Stimulated activated naive CD8-positive, alpha-beta T cell treated with anti-CD3 and anti-CD28 coated beads, Interleukin-15, Interleukin-2, amounts not matched to agents 100 ng/mL and 50 ng/mL, for 24 hours (primary cell): Measurements from ENCODE around the gene CELF5.

Source experiments
- H3K27ac Mint-ChIP-seq: one replicate; pipeline ENCODE4 v1.8.0; 2021; ENCODE audit warnings: mild to moderate bottlenecking, mixed read lengths
- H3K27me3 Mint-ChIP-seq: one replicate; pipeline ENCODE4 v1.8.0; 2021; ENCODE audit warnings: mixed read lengths
- H3K36me3 Mint-ChIP-seq: one replicate; pipeline ENCODE4 v1.8.0; 2021; ENCODE audit warnings: low read depth, mixed read lengths
- H3K4me1 Mint-ChIP-seq: one replicate; pipeline ENCODE4 v1.8.0; 2021; ENCODE audit warnings: low read depth, mixed read lengths
- H3K4me3 Mint-ChIP-seq: one replicate; pipeline ENCODE4 v1.8.0; 2021; ENCODE audit warnings: mild to moderate bottlenecking, mixed read lengths
- H3K9me3 Mint-ChIP-seq: one replicate; pipeline ENCODE4 v1.8.0; 2021; ENCODE audit warnings: mixed read lengths

Gene CELF5

GRCh38 chr19:3238066-3238561, 13.7 kb downstream of the CELF5 start:
- H3K4me3 Mint-ChIP-seq: no peak overlapping the region
- no peak overlapping the region for H3K27ac Mint-ChIP-seq
- H3K27me3 Mint-ChIP-seq: no peaks in the 10 kb centered on the region
- no peaks in the 10 kb centered on the region for H3K36me3 Mint-ChIP-seq
- no peaks in the 10 kb centered on the region for H3K9me3 Mint-ChIP-seq
- H3K4me1 Mint-ChIP-seq: no peaks in the 10 kb centered on the region

DNA sequence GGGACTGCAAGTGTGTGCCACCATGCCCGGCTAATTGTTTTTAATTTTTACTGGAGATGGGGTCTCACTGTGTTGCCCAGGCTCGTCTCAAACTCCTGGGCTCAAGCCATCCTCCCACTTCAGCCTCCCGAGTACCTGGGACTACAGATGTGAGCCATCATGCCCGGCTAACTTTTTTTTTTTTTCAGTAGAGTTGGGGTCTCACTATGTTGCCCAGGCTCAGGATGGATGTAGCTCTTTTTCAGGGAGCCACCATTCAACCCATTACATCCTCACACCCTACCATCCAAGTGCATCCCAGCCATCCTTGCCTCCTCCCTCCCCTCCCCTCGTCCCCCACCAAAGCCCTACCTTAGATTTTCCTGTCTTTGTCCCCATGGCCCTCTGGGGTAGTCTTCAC, 14.9 kb downstream of the CELF5 start:
- no peaks in the 10 kb centered on the region for H3K4me1 Mint-ChIP-seq
- no peaks in the 10 kb centered on the region for H3K36me3 Mint-ChIP-seq
- no peak overlapping the region for H3K4me3 Mint-ChIP-seq
- no peak overlapping the region for H3K27ac Mint-ChIP-seq
- no peaks in the 10 kb centered on the region for H3K9me3 Mint-ChIP-seq
- H3K27me3 Mint-ChIP-seq: no peaks in the 10 kb centered on the region

DNA sequence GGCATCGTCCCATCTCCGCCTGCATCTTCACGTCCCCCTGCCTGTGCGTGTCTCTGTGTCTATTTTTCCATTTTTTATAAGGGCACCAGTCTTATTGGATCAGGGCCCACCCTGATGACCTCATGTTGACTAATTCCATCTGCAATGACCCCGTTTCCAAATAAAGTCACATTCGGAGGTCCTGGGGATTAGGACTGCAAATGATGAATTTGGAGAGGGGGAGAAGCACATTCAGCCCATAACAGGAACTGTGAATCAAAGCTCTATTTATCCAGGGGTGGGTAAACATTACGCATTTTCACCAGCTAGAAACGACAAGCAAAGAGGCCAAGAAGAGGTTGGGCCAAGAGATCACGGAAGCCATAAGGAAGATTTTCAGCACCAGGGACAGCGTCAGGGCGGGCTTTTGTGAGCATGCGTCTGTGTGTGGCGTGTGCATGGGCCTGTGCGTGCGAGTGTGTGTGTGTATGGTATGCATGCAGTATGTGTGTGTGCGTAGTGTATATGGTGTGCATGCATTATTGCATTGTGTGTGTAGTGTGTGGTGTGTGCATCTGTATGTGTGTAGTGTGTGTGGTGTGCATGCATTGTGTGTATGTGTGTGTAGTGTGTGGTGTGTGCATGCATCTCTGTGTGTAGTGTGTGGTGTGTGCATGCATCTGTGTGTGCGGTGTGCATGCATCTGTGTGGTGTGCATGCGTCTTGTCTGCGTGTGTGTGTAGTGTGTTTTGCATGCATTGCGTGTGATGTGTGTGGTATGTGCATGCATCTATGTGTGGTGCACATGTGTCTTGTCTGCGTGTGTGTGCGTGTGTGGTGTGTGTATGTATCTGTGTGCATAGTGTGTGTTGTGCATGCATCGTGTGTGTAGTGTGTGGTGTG, 19.6 kb downstream of the CELF5 start:
- H3K27ac Mint-ChIP-seq: no peak overlapping the region
- H3K36me3 Mint-ChIP-seq: no peaks in the 10 kb centered on the region
- no peaks in the 10 kb centered on the region for H3K9me3 Mint-ChIP-seq
- H3K27me3 Mint-ChIP-seq: no peaks in the 10 kb centered on the region
- H3K4me3 Mint-ChIP-seq: no peak overlapping the region
- no peaks in the 10 kb centered on the region for H3K4me1 Mint-ChIP-seq

DNA sequence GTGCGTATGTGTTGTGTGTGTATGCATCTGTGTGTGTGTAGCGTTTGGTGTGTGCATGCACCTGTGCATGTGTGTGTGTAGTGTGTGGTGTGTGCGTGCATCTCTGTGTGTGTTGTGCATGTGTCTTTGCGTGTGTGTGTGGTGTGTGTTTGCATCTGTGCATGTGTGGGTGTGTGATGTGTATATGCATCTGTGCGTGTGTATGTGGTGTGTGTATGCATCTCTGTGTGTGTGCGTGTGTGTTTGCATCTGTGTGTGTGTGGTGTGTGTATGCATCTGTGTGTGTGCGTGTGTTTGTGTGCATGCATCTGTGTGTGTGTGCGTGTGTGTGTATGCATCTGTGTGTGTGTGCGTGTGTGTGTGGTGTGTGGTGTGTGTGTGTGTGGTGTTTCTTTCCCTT, 20.6 kb downstream of the CELF5 start:
- H3K27me3 Mint-ChIP-seq: no peaks in the 10 kb centered on the region
- no peak overlapping the region for H3K4me3 Mint-ChIP-seq
- no peak overlapping the region for H3K27ac Mint-ChIP-seq

DNA sequence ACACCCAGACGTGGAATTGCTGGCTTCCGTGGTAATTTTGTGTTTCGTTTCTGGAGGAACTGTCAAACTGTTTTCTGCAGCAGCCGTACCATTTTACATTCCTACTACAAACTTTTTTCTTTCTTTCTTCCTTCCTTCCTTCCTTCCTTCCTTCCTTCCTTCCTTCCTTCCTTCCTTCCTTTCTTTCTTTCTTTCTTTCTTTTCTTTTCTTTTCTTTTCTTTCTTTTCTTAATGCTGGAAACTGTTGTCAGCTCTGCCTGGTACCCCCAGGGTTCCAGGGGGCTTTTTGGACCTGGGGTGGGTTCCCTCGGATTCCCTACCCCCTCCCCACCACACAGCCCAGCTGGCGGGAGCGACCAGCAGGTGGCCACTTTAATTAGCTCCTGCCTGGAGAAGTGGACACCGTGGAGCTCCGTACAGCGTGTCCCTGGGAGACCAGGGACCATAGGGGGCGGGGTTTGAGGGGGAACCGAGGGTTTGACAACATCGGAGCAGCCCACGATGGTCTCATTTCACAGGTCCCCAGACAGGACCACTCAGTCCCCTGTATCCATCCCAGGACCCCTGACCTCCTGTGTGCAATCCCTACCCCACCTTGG, 24.4 kb downstream of the CELF5 start:
- Mint-ChIP-seq H3K27ac (no peak overlapping the region), H3K27me3 (peaks cover 13% of the 10 kb centered on the region), H3K4me3 (no peak overlapping the region), H3K36me3 (no peaks in the 10 kb centered on the region), H3K9me3 (peaks cover 4% of the 10 kb centered on the region), H3K4me1 (no peaks in the 10 kb centered on the region)

More for the DNA sequence above, 20.6 kb downstream of the CELF5 start:
- H3K4me1 Mint-ChIP-seq: no peaks in the 10 kb centered on the region
- no peaks in the 10 kb centered on the region for H3K36me3 Mint-ChIP-seq
- H3K9me3 Mint-ChIP-seq: no peaks in the 10 kb centered on the region

DNA sequence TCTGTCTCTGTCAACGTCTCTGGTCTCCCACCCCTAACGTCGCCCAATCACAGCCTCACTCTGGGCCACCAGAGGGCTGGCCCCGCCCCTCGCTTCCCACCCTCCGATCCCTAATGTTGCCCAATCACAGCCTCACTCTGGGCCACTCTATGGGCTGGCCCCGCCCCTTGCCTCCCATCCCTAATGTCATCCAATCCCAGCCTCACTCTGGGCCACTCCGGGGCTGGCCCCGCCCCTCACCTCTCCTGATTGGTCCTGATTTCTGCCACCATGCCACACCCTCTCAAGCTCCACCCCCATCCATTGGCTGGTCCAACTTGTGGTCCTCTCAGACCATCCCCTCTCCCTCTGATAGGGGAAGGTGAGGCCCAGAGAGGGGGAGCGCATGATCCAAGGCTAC, 24.9 kb downstream of the CELF5 start:
- peaks cover 7% of the 10 kb centered on the region for H3K9me3 Mint-ChIP-seq
- H3K27ac Mint-ChIP-seq: no peak overlapping the region
- no peaks in the 10 kb centered on the region for H3K36me3 Mint-ChIP-seq
- no peaks in the 10 kb centered on the region for H3K4me1 Mint-ChIP-seq
- peaks cover 13% of the 10 kb centered on the region for H3K27me3 Mint-ChIP-seq
- no peak overlapping the region for H3K4me3 Mint-ChIP-seq

DNA sequence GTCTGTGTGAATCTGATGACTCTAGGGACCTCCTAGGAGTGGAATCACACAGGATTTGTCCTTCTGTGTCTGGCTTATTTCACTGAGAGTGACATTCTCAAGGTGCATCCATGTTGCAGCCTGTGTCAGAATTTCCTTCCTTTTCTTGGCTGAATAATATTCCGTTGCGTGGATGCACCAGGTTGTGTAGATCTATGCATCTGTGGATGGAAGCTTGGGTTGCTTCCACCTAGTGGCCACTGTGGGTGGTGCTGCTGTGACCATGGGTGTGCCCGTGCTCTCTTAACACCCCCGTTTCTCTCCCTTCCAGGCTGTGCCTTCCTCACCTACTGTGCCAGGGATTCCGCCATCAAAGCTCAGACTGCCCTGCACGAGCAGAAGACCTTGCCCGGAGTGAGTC, 26.2 kb downstream of the CELF5 start:
- no peaks in the 10 kb centered on the region for H3K36me3 Mint-ChIP-seq

GRCh38 chr19:3251229-3251628, 26.8 kb downstream of the CELF5 start:
- no peak overlapping the region for H3K27ac Mint-ChIP-seq
- peaks cover 12% of the 10 kb centered on the region for H3K9me3 Mint-ChIP-seq
- H3K4me3 Mint-ChIP-seq: no peak overlapping the region
- no peaks in the 10 kb centered on the region for H3K4me1 Mint-ChIP-seq
- no peaks in the 10 kb centered on the region for H3K36me3 Mint-ChIP-seq
- peaks cover 17% of the 10 kb centered on the region for H3K27me3 Mint-ChIP-seq

More for the DNA sequence above, 26.2 kb downstream of the CELF5 start:
- Mint-ChIP-seq H3K27me3 (peaks cover 17% of the 10 kb centered on the region), H3K27ac (no peak overlapping the region), H3K4me3 (no peak overlapping the region), H3K9me3 (peaks cover 12% of the 10 kb centered on the region), H3K4me1 (no peaks in the 10 kb centered on the region)

DNA sequence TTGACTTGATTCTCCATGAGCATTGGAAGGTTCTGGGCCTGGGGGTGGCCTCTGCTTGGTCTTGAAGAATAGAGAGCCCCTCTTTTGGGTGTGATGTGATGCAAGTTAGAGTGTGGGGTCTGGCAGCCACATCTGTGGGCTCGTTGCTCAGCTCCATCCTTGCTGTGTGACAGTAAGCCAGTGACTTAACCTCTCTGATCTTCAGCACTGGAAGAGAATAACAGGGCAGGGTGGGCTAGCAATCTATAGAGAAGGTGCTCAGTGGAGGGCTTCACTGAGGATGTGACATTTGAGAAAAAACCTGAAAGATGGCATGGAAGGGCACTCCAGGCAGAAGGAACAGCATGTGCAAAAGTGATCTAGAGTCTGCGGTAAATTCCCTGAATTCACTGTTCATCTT, 28.2 kb downstream of the CELF5 start:
- Mint-ChIP-seq H3K4me3 (no peak overlapping the region), H3K9me3 (peaks cover 12% of the 10 kb centered on the region), H3K27ac (no peak overlapping the region), H3K36me3 (no peaks in the 10 kb centered on the region), H3K4me1 (no peaks in the 10 kb centered on the region), H3K27me3 (peaks cover 17% of the 10 kb centered on the region)

- Mint-ChIP-seq H3K9me3 (peaks cover 12% of the 10 kb centered on the region), H3K4me1 (no peaks in the 10 kb centered on the region), H3K36me3 (no peaks in the 10 kb centered on the region), H3K27ac (no peak overlapping the region), H3K27me3 (peaks cover 17% of the 10 kb centered on the region), H3K4me3 (no peak overlapping the region)
Observed at GRCh38 chr19:3253270-3253669, 28.8 kb downstream of the CELF5 start.

GRCh38 chr19:3254520-3254919, 30.1 kb downstream of the CELF5 start:
- H3K27ac Mint-ChIP-seq: no peak overlapping the region
- no peaks in the 10 kb centered on the region for H3K36me3 Mint-ChIP-seq
- peaks cover 12% of the 10 kb centered on the region for H3K9me3 Mint-ChIP-seq
- H3K4me1 Mint-ChIP-seq: no peaks in the 10 kb centered on the region
- H3K4me3 Mint-ChIP-seq: no peak overlapping the region
- peaks cover 17% of the 10 kb centered on the region for H3K27me3 Mint-ChIP-seq

- Mint-ChIP-seq H3K36me3 (no peaks in the 10 kb centered on the region), H3K27me3 (peaks cover 8% of the 10 kb centered on the region), H3K27ac (no peak overlapping the region), H3K4me3 (no peak overlapping the region), H3K9me3 (peaks cover 12% of the 10 kb centered on the region), H3K4me1 (no peaks in the 10 kb centered on the region)
Observed at GRCh38 chr19:3257071-3257470, 32.6 kb downstream of the CELF5 start.

DNA sequence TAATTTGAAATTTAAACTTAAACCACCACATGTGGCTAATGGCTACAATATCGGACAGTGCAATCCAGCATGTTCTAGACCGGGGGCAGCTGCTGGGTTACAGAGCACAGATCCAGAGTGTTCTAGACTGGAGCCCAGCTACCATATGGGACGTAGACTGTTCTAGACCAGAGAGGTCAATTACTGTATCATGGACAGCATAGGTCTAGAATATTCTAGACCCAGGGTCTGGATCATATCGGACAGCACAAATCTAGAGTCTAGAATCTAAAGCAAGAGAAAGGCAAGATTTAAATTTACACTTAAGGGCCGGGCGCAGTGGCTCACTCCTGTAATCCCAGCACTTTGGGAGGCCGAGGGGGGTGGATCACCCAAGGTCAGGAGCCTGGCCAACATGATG, 37.9 kb downstream of the CELF5 start:
- no peaks in the 10 kb centered on the region for H3K36me3 Mint-ChIP-seq
- H3K9me3 Mint-ChIP-seq: no peaks in the 10 kb centered on the region
- H3K27me3 Mint-ChIP-seq: peaks cover 5% of the 10 kb centered on the region
- no peaks in the 10 kb centered on the region for H3K4me1 Mint-ChIP-seq
- H3K4me3 Mint-ChIP-seq: no peak overlapping the region
- no peak overlapping the region for H3K27ac Mint-ChIP-seq

DNA sequence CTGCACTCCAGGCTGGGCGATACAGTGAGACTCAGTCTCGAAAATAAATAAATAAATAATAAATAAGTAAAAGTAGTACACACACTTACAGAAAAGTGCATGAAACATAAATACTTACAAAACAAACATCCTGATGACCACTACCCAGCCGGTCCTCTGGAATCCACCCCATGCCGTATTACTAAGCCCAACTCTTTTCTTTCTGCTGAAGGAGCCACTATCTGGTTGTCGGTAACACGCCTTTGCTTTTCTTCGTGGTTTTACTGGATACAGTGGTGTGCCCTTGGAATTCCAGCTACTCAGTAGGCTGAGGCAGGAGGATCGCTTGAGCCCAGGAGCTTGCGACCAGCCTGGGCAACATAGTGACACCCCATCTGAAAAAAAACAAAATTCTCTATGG, 39.4 kb downstream of the CELF5 start:
- Mint-ChIP-seq H3K36me3 (no peaks in the 10 kb centered on the region), H3K9me3 (no peaks in the 10 kb centered on the region), H3K4me3 (no peak overlapping the region), H3K27me3 (peaks cover 15% of the 10 kb centered on the region), H3K27ac (no peak overlapping the region), H3K4me1 (no peaks in the 10 kb centered on the region)

DNA sequence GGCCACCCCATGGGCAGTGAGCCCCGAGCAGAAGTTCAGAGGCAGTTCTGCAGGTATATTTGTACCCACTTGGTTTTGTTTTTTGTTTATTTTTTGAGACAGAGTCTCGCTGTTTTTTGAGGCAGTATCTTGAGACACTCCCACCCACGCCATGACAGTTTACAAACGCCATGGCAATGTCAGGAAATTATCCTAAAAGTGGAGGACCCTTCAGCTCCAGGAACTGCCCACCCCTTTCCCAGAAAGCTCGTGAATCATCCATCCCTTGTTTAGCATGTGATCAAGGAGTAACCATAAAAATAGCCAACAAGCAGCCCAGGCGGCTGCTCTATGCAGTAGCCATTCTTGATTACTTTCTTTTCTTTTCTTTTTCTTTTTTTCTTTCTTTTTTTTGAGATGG, 41.0 kb downstream of the CELF5 start:
- no peak overlapping the region for H3K27ac Mint-ChIP-seq
- peaks cover 25% of the 10 kb centered on the region for H3K27me3 Mint-ChIP-seq
- H3K9me3 Mint-ChIP-seq: no peaks in the 10 kb centered on the region
- no peak overlapping the region for H3K4me3 Mint-ChIP-seq
- H3K4me1 Mint-ChIP-seq: peaks cover 4% of the 10 kb centered on the region
- no peaks in the 10 kb centered on the region for H3K36me3 Mint-ChIP-seq
